GM23248 (cell line): Measurements from ENCODE around the gene UCK2. TPM values are rescaled to one million over a fixed set of nuclear protein-coding genes. Genes with fewer than 3 reads are reported as not detected.
"Not testable (repeated sequence)": the region's sequence is repeated elsewhere in the genome, so short reads cannot be mapped to it uniquely, and the experiment has no call there.

Source experiments
- DNase-seq: peaks from one replicate; pipeline ENCODE4 v3.0.0-alpha.2; 2015
- H2AFZ ChIP-seq: fragments of 200-600 bp; sonication (generic); 2 replicates; pipeline ENCODE4 v1.6.1; 2016; ENCODE audit warnings: antibody characterized with exemption
- H3F3A ChIP-seq: fragments of 200-600 bp; sonication (generic); 2 replicates; pipeline ENCODE4 v1.6.1; 2016; ENCODE audit warnings: mild to moderate bottlenecking, antibody characterized with exemption, mixed run types; ENCODE audit not compliant: insufficient read depth
- H3K27ac ChIP-seq: fragments of 200-600 bp; sonication (generic); 2 replicates; pipeline ENCODE4 v1.5.1; 2016; ENCODE audit warnings: mild to moderate bottlenecking
- H3K27me3 ChIP-seq: fragments of 200-600 bp; sonication (generic); replicated peaks from 2 replicates; pipeline ENCODE4 v1.6.1; 2016; ENCODE audit warnings: mild to moderate bottlenecking; ENCODE audit not compliant: insufficient read depth
- H3K36me3 ChIP-seq: fragments of 200-600 bp; sonication (generic); 2 replicates; pipeline ENCODE4 v1.6.1; 2016; ENCODE audit warnings: low read depth, mild to moderate bottlenecking
- H3K4me1 ChIP-seq: fragments of 200-600 bp; sonication (generic); 2 replicates; pipeline ENCODE4 v1.6.1; 2016; ENCODE audit warnings: mild to moderate bottlenecking; ENCODE audit not compliant: insufficient read depth
- H3K4me2 ChIP-seq: fragments of 200-600 bp; sonication (generic); one replicate; pipeline ENCODE4 v1.6.1; 2016; ENCODE audit warnings: mild to moderate bottlenecking; ENCODE audit not compliant: unreplicated experiment
- H3K4me3 ChIP-seq: fragments of 200-600 bp; sonication (generic); 2 replicates; pipeline ENCODE4 v1.5.1; 2016; ENCODE audit warnings: mild to moderate bottlenecking
- H3K79me2 ChIP-seq: fragments of 200-600 bp; sonication (generic); 2 replicates; pipeline ENCODE4 v1.6.1; 2016; ENCODE audit warnings: mild to moderate bottlenecking; ENCODE audit not compliant: insufficient read depth
- H3K9ac ChIP-seq: fragments of 200-600 bp; sonication (generic); 2 replicates; pipeline ENCODE4 v1.6.1; 2016; ENCODE audit warnings: mild to moderate bottlenecking
- H3K9me2 ChIP-seq: fragments of 200-600 bp; sonication (generic); 2 replicates; pipeline ENCODE4 v1.6.1; 2016; ENCODE audit warnings: mixed run types, mild to moderate bottlenecking, moderate library complexity; ENCODE audit not compliant: insufficient read depth
- H3K9me3 ChIP-seq: fragments of 200-600 bp; sonication (generic); one replicate; pipeline ENCODE4 v1.6.1; 2017; ENCODE audit warnings: low read depth
- H4K20me1 ChIP-seq: fragments of 200-600 bp; sonication (generic); 2 replicates; pipeline ENCODE4 v1.6.0; 2016; ENCODE audit not compliant: insufficient read depth
- EZH2 ChIP-seq: fragments of 200-600 bp; sonication (generic); IDR thresholded peaks from 2 replicates; pipeline ENCODE4 v1.6.1; 2018; ENCODE audit warnings: antibody characterized with exemption, mild to moderate bottlenecking; ENCODE audit not compliant: insufficient read depth, poor library complexity, severe bottlenecking
- EZH2phosphoT487 ChIP-seq: fragments of 200-600 bp; sonication (generic); IDR thresholded peaks from 2 replicates; pipeline ENCODE4 v1.6.1; 2018; ENCODE audit warnings: antibody characterized with exemption, moderate library complexity, mild to moderate bottlenecking, low read depth; ENCODE audit not compliant: insufficient read depth
- WGBS, 2 experiments: methylation state at CpG; one replicate each; pipeline ENCODE4 v1.1.6; 2015 to 2017; ENCODE audit warnings: low lambda C conversion rate in 2 of 2, low coverage in 1 of 2; ENCODE audit errors: missing lambda C conversion rate in 2 of 2; 5-methylcytosine and 5-hydroxymethylcytosine counted together
- in situ Hi-C: fragments of 300-500 bp; cut with MboI; formaldehyde crosslinking; loops from 2 replicates; pipeline ENCODE4 v1.15.0; 2020
- polyA plus RNA-seq: library from polyadenylated mRNA; unstranded; fragments of >200 nt; fragmentation: Nextera tagmentation; extraction: Ambion mirVana; gene quantifications from 2 replicates; pipeline ENCODE4 v1.2.1, GENCODE V29; 2016
- total RNA-seq: library from RNA; depleted of rRNA; stranded (reverse); fragments of >200 nt; shearing (Covaris generic); gene quantifications from 2 replicates; pipeline ENCODE4 v1.2.3, GENCODE V29; 2014; rRNA removed

UCK2 gene
- total RNA-seq = 75.4 and 81.9 TPM in 2 replicates
- polyA plus RNA-seq = 75.1 and 78.2 TPM in 2 replicates

GRCh38 chr1:165827268-165828102, at the start of gene UCK2:
UCK2 (plus strand) TSS chr1:165827614; CDS start chr1:165827834, 220 bp downstream.
- Histone ChIP-seq H3K4me3 (peak within 1 kb of the TSS; percentile 82), H3K27ac (peak within 1 kb of the TSS; percentile 82), H3F3A (peaks cover 10% of the 10 kb centered on the region), H3K4me1 (peaks cover 9% of the 10 kb centered on the region), H4K20me1 (no peaks in the 10 kb centered on the region), H3K36me3 (no peaks in the 10 kb centered on the region), H2AFZ (peak within 1 kb of the TSS; percentile 86), H3K27me3 (no peaks in the 10 kb centered on the region), H3K9me3 (no peaks in the 10 kb centered on the region), H3K9me2 (no peaks in the 10 kb centered on the region), H3K9ac (peak within 1 kb of the TSS; percentile 97), H3K4me2 (peak within 1 kb of the TSS; percentile 95), H3K79me2 (peaks cover 55% of the 10 kb centered on the region)
- DNase-seq = peak; percentile 94
- in situ Hi-C loops = no loop called here
- TF ChIP-seq EZH2phosphoT487 (no peak), EZH2 (no peak)
- WGBS, 2 experiments = 0 to 2% methylated on average over 68 of the region's 94 CpGs

GRCh38 chr1:165778197-165778596, 49.2 kb upstream of the UCK2 start:
- H3K4me2 ChIP-seq, H3K9me3 ChIP-seq, H3K36me3 ChIP-seq, H4K20me1 ChIP-seq, H3K79me2 ChIP-seq, H3K9me2 ChIP-seq, H3K4me1 ChIP-seq, DNase-seq, H3K27ac ChIP-seq, H3F3A ChIP-seq, H3K9ac ChIP-seq, H2AFZ ChIP-seq, in situ Hi-C loops, H3K4me3 ChIP-seq, H3K27me3 ChIP-seq: not testable (repeated sequence)
- WGBS, 2 experiments = 68 to 82% methylated on average over 2 to 3 of the region's 3 CpGs

- H3K9me2 ChIP-seq, H3K4me1 ChIP-seq, H2AFZ ChIP-seq, H3K4me2 ChIP-seq, H3K27me3 ChIP-seq, H3K9ac ChIP-seq, in situ Hi-C loops, H3K27ac ChIP-seq, H3K36me3 ChIP-seq, H3K9me3 ChIP-seq, H3F3A ChIP-seq, DNase-seq, H4K20me1 ChIP-seq, H3K4me3 ChIP-seq, H3K79me2 ChIP-seq: not testable (repeated sequence)
- WGBS, 2 experiments = 86 to 88% methylated on average over 11 of the region's 11 CpGs
Measured at GRCh38 chr1:165783519-165783918, 43.9 kb upstream of the UCK2 start.

GRCh38 chr1:165787741-165788140, 39.7 kb upstream of the UCK2 start:
- Histone ChIP-seq H3K4me1 (no peaks in the 10 kb centered on the region), H3F3A (no peaks in the 10 kb centered on the region), H3K27ac (no peak overlapping the region), H3K9ac (no peak overlapping the region), H3K27me3 (no peaks in the 10 kb centered on the region), H4K20me1 (no peaks in the 10 kb centered on the region), H3K79me2 (no peaks in the 10 kb centered on the region), H3K4me2 (no peak overlapping the region), H3K4me3 (no peak overlapping the region), H3K9me2 (no peaks in the 10 kb centered on the region), H2AFZ (no peak overlapping the region), H3K9me3 (no peaks in the 10 kb centered on the region), H3K36me3 (no peaks in the 10 kb centered on the region)
- peak; percentile 5 for DNase-seq
- 93 to 100% methylated on average over 1 of the region's 1 CpG for WGBS, 2 experiments
- in situ Hi-C loops = no loop called here
- no peak for TF ChIP-seq EZH2phosphoT487

- WGBS, 2 experiments = 59 to 63% methylated on average over 2 of the region's 2 CpGs
- TF ChIP-seq EZH2 (no peak), EZH2phosphoT487 (no peak)
Measured at GRCh38 chr1:165793951-165794350, 33.5 kb upstream of the UCK2 start.

More at GRCh38 chr1:165793951-165794350, 33.5 kb upstream of the UCK2 start:
- no peaks in the 10 kb centered on the region for H3K36me3 ChIP-seq
- H3K4me3 ChIP-seq = no peak overlapping the region
- peak; percentile 70 for DNase-seq
- no peaks in the 10 kb centered on the region for H3K9me3 ChIP-seq
- in situ Hi-C loops = no loop called here
- H3K4me1 ChIP-seq = peaks cover 8% of the 10 kb centered on the region; the same call in 1 of the 2 replicates
- no peak overlapping the region for H3K4me2 ChIP-seq
- H3K79me2 ChIP-seq = no peaks in the 10 kb centered on the region
- H3K9me2 ChIP-seq = no peaks in the 10 kb centered on the region
- no peaks in the 10 kb centered on the region for H3F3A ChIP-seq
- no peak overlapping the region for H3K27ac ChIP-seq
- H4K20me1 ChIP-seq = no peaks in the 10 kb centered on the region
- H2AFZ ChIP-seq = no peak overlapping the region
- H3K9ac ChIP-seq = no peak overlapping the region
- H3K27me3 ChIP-seq = no peaks in the 10 kb centered on the region
